Measurements from ENCODE around the gene BRD4. TPM values are rescaled to one million over a fixed set of nuclear protein-coding genes. Genes with fewer than 3 reads are reported as not detected.

BRD4 gene
- total and polyA plus RNA-seq, 2 of the 13 experiments (the other 11 are each of a cell fraction or from before 2014, with no cell fraction given), result 10.5 to 11.4 TPM

DNA sequence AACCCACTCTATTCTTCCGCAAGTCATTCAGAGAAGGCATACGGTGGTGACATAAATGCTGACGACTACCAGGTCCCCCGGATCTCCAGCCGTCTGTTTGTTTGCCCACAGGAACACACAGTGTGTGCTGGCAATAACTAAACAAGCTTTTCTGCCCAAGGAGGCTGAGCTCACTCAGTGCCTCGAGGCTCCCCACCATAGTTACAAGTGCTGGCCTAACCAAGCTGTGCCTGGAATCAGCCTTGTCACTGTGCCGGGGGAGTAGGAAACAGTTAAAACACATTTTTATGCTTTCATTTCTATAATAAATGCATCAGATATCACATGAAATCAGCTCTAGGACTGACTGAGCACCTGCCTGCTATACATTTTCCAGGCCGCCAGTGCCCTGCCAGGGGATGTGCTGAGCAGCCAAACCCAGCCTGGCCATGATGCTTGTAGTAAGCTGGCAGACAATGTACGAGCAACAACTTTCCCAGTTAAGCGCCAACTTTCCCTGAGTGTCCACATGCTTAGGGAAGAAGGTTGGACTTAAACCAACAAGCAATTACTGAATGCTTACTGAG lies 28.1 kb downstream of the BRD4 start:
- in situ Hi-C loops (cut with HindIII; ENCODE audit: extremely low pct_ligation_motif_present, low pct_unique_long_range_greater_than_20kb), result no loop called here
- ChIA-PET CTCF (ENCODE audit: low intra/inter-chr PET ratio, low total read pairs) (no interaction called here), POLR2A (interaction anchor here (0.5 to 2.7 kb wide), 3 partner anchors 13 to 23 kb away, joined by 3 to 9 read pairs (median 6); no protein-coding TSS in a partner anchor)
- H3K27ac ChIP-seq (ENCODE audit: extremely low read length, insufficient read depth, low read length), result peak overlapping the region; percentile 63
- 34% methylated on average over 10 of the region's 10 CpGs for WGBS (ENCODE audit: low lambda C conversion rate)
- peak overlapping the region; percentile 64 for H3K4me2 ChIP-seq (ENCODE audit: low read depth, low read length)
- peak overlapping the region; percentile 39 for H3K9ac ChIP-seq (ENCODE audit: insufficient read depth, low read depth, low read length)
- H3K79me2 ChIP-seq (ENCODE audit: insufficient read depth, low read length), result peaks cover 92% of the 10 kb centered on the region
- H3K4me3 ChIP-seq (replicated peaks in 1 of 3; ENCODE audit: insufficient read depth in 1 of 3, low read depth in 2 of 3, low read length in 3 of 3), result peak overlapping the region in 1 of 3 experiments; percentile 33; a peak in 2 of 6 replicates
- intact Hi-C loops (cut with micrococcal nuclease; ENCODE audit: unreplicated experiment), result no loop called here
- DNase-seq (ENCODE audit: low spot score), result peak; percentile 58
- FAIRE-seq, result no peak
- H3K27me3 ChIP-seq (ENCODE audit: control insufficient read depth in 1 of 2, insufficient read depth in 2 of 2, low read length in 2 of 2), result no peaks in the 10 kb centered on the region
- ATAC-seq, result peak; percentile 63
- H3K4me1 ChIP-seq (ENCODE audit: insufficient read depth, low read length), result peaks cover 94% of the 10 kb centered on the region
- BruUV-seq (replicated peaks), result no TSS peak
- H4K20me1 ChIP-seq (ENCODE audit: insufficient read depth, low read length), result peaks cover 59% of the 10 kb centered on the region
- no peaks in the 10 kb centered on the region for H3K36me3 ChIP-seq (replicated peaks in 1 of 2; ENCODE audit: control insufficient read depth in 1 of 2, insufficient read depth in 2 of 2, low read length in 2 of 2)
- no peaks in the 10 kb centered on the region for H3K9me3 ChIP-seq (ENCODE audit: low read length)
- H2AFZ ChIP-seq (ENCODE audit: low read length), result no peak overlapping the region
- TF ChIP-seq ZNF383 (CRISPR knock-in tag; IDR thresholded peaks at IDR 0.05; ENCODE audit: borderline replicate concordance) (no peak), ZNF562 (CRISPR knock-in tag; IDR thresholded peaks at IDR 0.05; ENCODE audit: borderline replicate concordance) (no peak), FOXA3 (CRISPR knock-in tag; IDR thresholded peaks at IDR 0.05) (peak; percentile 33; the same call in 1 of the 2 replicates), ZNF224 (CRISPR knock-in tag; IDR thresholded peaks at IDR 0.05) (no peak), PHB2 (IDR thresholded peaks at IDR 0.05; ENCODE audit: partially characterized antibody) (no peak), GTF2F1 (IDR thresholded peaks at IDR 0.05; ENCODE audit: low read length) (no peak), GZF1 (CRISPR knock-in tag; IDR thresholded peaks at IDR 0.05) (no peak), NFYC (CRISPR knock-in tag; IDR thresholded peaks at IDR 0.05) (no peak), THAP11 (CRISPR knock-in tag; IDR thresholded peaks at IDR 0.05) (no peak), ZNF317 (CRISPR knock-in tag; IDR thresholded peaks at IDR 0.05) (no peak), FOXK1 (CRISPR knock-in tag; IDR thresholded peaks at IDR 0.05; ENCODE audit: borderline replicate concordance, low read depth) (no peak), ZNF773 (CRISPR knock-in tag; IDR thresholded peaks at IDR 0.05; ENCODE audit: borderline replicate concordance) (no peak), BCL6 (CRISPR knock-in tag; IDR thresholded peaks at IDR 0.05) (0 out of 2 replicates have a peak, but pooled peaks have one; percentile 41), EZH2 (conservative IDR thresholded peaks at IDR 0.05; ENCODE audit: low read depth, low read length) (no peak)
- TF ChIP-seq, protein P1, sequence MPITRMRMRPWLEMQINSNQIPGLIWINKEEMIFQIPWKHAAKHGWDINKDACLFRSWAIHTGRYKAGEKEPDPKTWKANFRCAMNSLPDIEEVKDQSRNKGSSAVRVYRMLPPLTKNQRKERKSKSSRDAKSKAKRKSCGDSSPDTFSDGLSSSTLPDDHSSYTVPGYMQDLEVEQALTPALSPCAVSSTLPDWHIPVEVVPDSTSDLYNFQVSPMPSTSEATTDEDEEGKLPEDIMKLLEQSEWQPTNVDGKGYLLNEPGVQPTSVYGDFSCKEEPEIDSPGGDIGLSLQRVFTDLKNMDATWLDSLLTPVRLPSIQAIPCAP (CRISPR knock-in tag; IDR thresholded peaks at IDR 0.05; ENCODE audit: low read depth), result no peak
- TF ChIP-seq, protein P2, sequence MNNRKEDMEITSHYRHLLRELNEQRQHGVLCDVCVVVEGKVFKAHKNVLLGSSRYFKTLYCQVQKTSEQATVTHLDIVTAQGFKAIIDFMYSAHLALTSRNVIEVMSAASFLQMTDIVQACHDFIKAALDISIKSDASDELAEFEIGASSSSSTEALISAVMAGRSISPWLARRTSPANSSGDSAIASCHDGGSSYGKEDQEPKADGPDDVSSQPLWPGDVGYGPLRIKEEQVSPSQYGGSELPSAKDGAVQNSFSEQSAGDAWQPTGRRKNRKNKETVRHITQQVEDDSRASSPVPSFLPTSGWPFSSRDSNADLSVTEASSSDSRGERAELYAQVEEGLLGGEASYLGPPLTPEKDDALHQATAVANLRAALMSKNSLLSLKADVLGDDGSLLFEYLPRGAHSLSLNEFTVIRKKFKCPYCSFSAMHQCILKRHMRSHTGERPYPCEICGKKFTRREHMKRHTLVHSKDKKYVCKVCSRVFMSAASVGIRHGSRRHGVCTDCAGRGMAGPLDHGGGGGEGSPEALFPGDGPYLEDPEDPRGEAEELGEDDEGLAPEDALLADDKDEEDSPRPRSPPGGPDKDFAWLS (CRISPR knock-in tag; IDR thresholded peaks at IDR 0.05; ENCODE audit: borderline replicate concordance), result no peak
- TF ChIP-seq, protein P3, sequence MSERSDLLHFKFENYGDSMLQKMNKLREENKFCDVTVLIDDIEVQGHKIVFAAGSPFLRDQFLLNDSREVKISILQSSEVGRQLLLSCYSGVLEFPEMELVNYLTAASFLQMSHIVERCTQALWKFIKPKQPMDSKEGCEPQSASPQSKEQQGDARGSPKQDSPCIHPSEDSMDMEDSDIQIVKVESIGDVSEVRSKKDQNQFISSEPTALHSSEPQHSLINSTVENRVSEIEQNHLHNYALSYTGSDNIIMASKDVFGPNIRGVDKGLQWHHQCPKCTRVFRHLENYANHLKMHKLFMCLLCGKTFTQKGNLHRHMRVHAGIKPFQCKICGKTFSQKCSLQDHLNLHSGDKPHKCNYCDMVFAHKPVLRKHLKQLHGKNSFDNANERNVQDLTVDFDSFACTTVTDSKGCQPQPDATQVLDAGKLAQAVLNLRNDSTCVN (CRISPR knock-in tag; IDR thresholded peaks at IDR 0.05; ENCODE audit: borderline replicate concordance), result no peak
- TF ChIP-seq, protein P4, sequence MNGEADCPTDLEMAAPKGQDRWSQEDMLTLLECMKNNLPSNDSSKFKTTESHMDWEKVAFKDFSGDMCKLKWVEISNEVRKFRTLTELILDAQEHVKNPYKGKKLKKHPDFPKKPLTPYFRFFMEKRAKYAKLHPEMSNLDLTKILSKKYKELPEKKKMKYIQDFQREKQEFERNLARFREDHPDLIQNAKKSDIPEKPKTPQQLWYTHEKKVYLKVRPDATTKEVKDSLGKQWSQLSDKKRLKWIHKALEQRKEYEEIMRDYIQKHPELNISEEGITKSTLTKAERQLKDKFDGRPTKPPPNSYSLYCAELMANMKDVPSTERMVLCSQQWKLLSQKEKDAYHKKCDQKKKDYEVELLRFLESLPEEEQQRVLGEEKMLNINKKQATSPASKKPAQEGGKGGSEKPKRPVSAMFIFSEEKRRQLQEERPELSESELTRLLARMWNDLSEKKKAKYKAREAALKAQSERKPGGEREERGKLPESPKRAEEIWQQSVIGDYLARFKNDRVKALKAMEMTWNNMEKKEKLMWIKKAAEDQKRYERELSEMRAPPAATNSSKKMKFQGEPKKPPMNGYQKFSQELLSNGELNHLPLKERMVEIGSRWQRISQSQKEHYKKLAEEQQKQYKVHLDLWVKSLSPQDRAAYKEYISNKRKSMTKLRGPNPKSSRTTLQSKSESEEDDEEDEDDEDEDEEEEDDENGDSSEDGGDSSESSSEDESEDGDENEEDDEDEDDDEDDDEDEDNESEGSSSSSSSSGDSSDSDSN (CRISPR knock-in tag; IDR thresholded peaks at IDR 0.05), result peak; percentile 17; the same call in 1 of the 2 replicates
